Stimulated activated CD4-positive, alpha-beta T cell treated with anti-CD3 and anti-CD28 coated beads, TNF-alpha, amount 100 ng/mL, for 4 hours (primary cell): Measurements from ENCODE around the gene CYB561D1.

Experiments used
- DNase-seq, 3 experiments: peaks; one replicate each; pipeline ENCODE4 v3.0.0-alpha.2; 2020; ENCODE audit warnings: low read depth in 3 of 3

The CYB561D1 gene

GRCh38 chr1:109548321-109549267, 54.7 kb downstream of the CYB561D1 start, which contains the start of gene GNAI3:
TSS of gene GNAI3 (plus strand) at chr1:109548615. CDS start at chr1:109548721, 106 bp downstream.
- DNase-seq, result peak; percentile 80 to 93 (median 88)
